CD4-positive, alpha-beta memory T cell (primary cell): ENCODE results near the gene SOX5. TPM values are rescaled to one million over a fixed set of nuclear protein-coding genes. Genes with fewer than 3 reads are reported as not detected.

Source experiments
- CTCF ChIA-PET: fragments of 350-600 bp; sonication (Branson Sonifier 250); formaldehyde crosslinking; loops from one replicate; lab custom pipeline; 2021; ENCODE audit warnings: inconsistent platforms; ENCODE audit not compliant: partially characterized antibody; lab: Charles Lee
- POLR2A ChIA-PET: fragments of 350-600 bp; sonication (Branson Sonifier 250); formaldehyde crosslinking; loops from one replicate; lab custom pipeline; 2021; ENCODE audit not compliant: partially characterized antibody; lab: Charles Lee
- DNase-seq, 5 donors: peaks; one replicate each; pipeline versions ENCODE4 v3.0.0 to v3.0.0-alpha.2; 2020 to 2022; ENCODE audit warnings: mixed read lengths in 1 of 5
- H3K27ac ChIP-seq: one replicate; pipeline ENCODE4 v1.7.0; 2013; ENCODE audit warnings: low read depth, low read length
- H3K27me3 ChIP-seq: 2 replicates; pipeline ENCODE4 v1.7.0; 2013; ENCODE audit warnings: mild to moderate bottlenecking, low read length, moderate library complexity; ENCODE audit not compliant: insufficient read depth
- H3K36me3 ChIP-seq: 2 replicates; pipeline ENCODE4 v1.7.0; 2013; ENCODE audit warnings: mild to moderate bottlenecking, low read length, moderate library complexity; ENCODE audit not compliant: insufficient read depth
- H3K4me1 ChIP-seq: 2 replicates; pipeline ENCODE4 v1.7.0; 2013; ENCODE audit warnings: mild to moderate bottlenecking, low read length, moderate library complexity; ENCODE audit not compliant: insufficient read depth
- H3K4me3 ChIP-seq, 2 donors: one replicate each; pipeline ENCODE4 v1.7.0; 2013; ENCODE audit warnings: low read length in 2 of 2, mild to moderate bottlenecking in 1 of 2
- H3K9me3 ChIP-seq, 2 donors: one replicate each; pipeline ENCODE4 v1.7.0; 2013; ENCODE audit warnings: low read length in 2 of 2, control low read depth in 1 of 2; ENCODE audit not compliant: control insufficient read depth in 1 of 2
- H3K27ac Mint-ChIP-seq, 7 donors: one replicate each; pipeline ENCODE4 v1.8.0; 2020 to 2021; ENCODE audit warnings: mixed read lengths in 7 of 7, mild to moderate bottlenecking in 6 of 7, inconsistent platforms in 3 of 7, moderate library complexity in 3 of 7
- H3K27me3 Mint-ChIP-seq, 2 donors: one replicate each; pipeline ENCODE4 v1.8.0; 2020 to 2021; ENCODE audit warnings: mixed read lengths in 2 of 2
- H3K36me3 Mint-ChIP-seq, 2 donors: one replicate each; pipeline ENCODE4 v1.8.0; 2020 to 2021; ENCODE audit warnings: mixed read lengths in 2 of 2, inconsistent platforms in 1 of 2, mild to moderate bottlenecking in 1 of 2
- H3K4me1 Mint-ChIP-seq, 4 donors: one replicate each; pipeline ENCODE4 v1.8.0; 2020 to 2021; ENCODE audit warnings: mixed read lengths in 4 of 4, mild to moderate bottlenecking in 1 of 4
- H3K4me3 Mint-ChIP-seq, 8 donors: one replicate each; pipeline ENCODE4 v1.8.0; 2020 to 2021; ENCODE audit warnings: mixed read lengths in 8 of 8, mild to moderate bottlenecking in 7 of 8, moderate library complexity in 6 of 8, inconsistent platforms in 3 of 8
- H3K9me3 Mint-ChIP-seq, 8 donors: one replicate each; pipeline ENCODE4 v1.8.0; 2020 to 2021; ENCODE audit warnings: mixed read lengths in 8 of 8, mild to moderate bottlenecking in 5 of 8, inconsistent platforms in 3 of 8, moderate library complexity in 1 of 8
- intact Hi-C: fragments of 100-400 bp; cut with micrococcal nuclease; formaldehyde crosslinking; loops from one replicate; pipeline ENCODE4 v1.15.1; 2023
- polyA plus RNA-seq, 2 donors: library from polyadenylated mRNA; unstranded; fragments of 300-500 nt; fragmentation: Illumina TruSeq; gene quantifications; one replicate each; pipeline ENCODE4 v1.2.3, GENCODE V29; 2021
- total RNA-seq, 2 experiments: library from RNA; stranded (reverse); gene quantifications; one replicate each; pipeline ENCODE4 v1.2.3, GENCODE V29; 2021

Gene SOX5
- total RNA-seq (not detected), polyA plus RNA-seq (under 1 TPM in 1 of 2 donors, not detected in 1; 0.29 TPM)

GRCh38 chr12:23949348-23950209, at the start of gene SOX5:
Gene SOX5 (minus strand): TSS chr12:23949670. CDS start chr12:23949601, 69 bp downstream.
- Mint-ChIP-seq H3K36me3 (no peaks in the 10 kb centered on the region), H3K27ac (no peak within 1 kb of the TSS), H3K27me3 (no peaks in the 10 kb centered on the region), H3K9me3 (no peaks in the 10 kb centered on the region), H3K4me1 (no peaks in the 10 kb centered on the region), H3K4me3 (no peak within 1 kb of the TSS)
- Histone ChIP-seq H3K36me3 (no peaks in the 10 kb centered on the region), H3K27ac (no peak within 1 kb of the TSS), H3K4me3 (no peak within 1 kb of the TSS), H3K27me3 (no peaks in the 10 kb centered on the region), H3K9me3 (no peaks in the 10 kb centered on the region), H3K4me1 (no peaks in the 10 kb centered on the region)
- POLR2A ChIA-PET = no interaction called here
- no peak for DNase-seq
- CTCF ChIA-PET = no interaction called here
- intact Hi-C loops = no loop called here

DNA sequence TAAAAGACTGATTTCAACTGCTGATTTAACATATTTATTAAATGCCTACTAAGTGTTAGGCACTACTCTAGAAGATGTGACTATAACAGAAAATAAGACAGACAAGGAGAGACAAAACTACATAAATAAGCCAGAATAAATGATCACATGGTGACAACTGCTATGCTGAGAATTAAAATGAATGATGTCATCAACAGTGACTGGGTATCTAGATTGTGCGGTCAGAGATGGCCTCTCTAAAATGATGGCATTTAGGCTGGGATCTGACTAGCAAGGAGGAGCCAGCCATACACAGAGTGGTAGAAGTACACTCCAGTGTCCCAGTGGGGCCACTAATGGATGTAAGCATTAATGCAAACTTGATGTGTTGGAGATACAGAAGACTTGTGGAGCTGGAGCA, 37.6 kb upstream of the SOX5 start:
- H3K9me3 ChIP-seq = no peaks in the 10 kb centered on the region
- DNase-seq = no peak
- H3K27ac Mint-ChIP-seq = no peak overlapping the region
- H3K36me3 Mint-ChIP-seq = no peaks in the 10 kb centered on the region
- H3K4me3 Mint-ChIP-seq = no peak overlapping the region
- no peaks in the 10 kb centered on the region for H3K4me1 Mint-ChIP-seq
- POLR2A ChIA-PET = no interaction called here
- H3K4me3 ChIP-seq = no peak overlapping the region
- CTCF ChIA-PET = no interaction called here
- H3K9me3 Mint-ChIP-seq = peaks cover 0 to 9% (median 2%) of the 10 kb centered on the region in 8 donors
- no peaks in the 10 kb centered on the region for H3K27me3 ChIP-seq
- H3K27me3 Mint-ChIP-seq = no peaks in the 10 kb centered on the region
- no peak overlapping the region for H3K27ac ChIP-seq
- H3K36me3 ChIP-seq = no peaks in the 10 kb centered on the region
- no peaks in the 10 kb centered on the region for H3K4me1 ChIP-seq
- intact Hi-C loops = no loop called here

DNA sequence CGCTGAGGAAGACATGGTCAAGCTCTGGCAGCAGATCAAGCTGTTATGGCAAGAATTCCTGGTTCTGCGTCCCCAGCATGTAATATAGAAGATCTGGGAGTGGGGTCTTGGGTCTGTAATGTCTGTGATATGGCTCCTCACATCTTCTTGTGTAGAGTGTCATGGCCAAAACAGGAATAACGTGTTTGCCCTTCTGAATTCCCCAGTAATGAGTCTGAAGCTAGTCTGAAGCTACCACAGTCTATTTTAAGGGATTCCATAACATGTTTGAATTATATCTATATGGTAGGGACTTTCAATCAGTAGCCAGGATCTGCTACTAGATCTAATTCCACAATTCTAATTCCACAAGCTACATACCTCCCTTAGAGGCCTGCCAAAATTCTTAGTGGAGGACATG, 31.4 kb upstream of the SOX5 start:
- Mint-ChIP-seq H3K36me3 (no peaks in the 10 kb centered on the region), H3K9me3 (peaks cover 0 to 5% (median 1%) of the 10 kb centered on the region in 8 donors), H3K27ac (no peak overlapping the region), H3K4me3 (no peak overlapping the region), H3K27me3 (no peaks in the 10 kb centered on the region), H3K4me1 (no peaks in the 10 kb centered on the region)
- ChIA-PET POLR2A (no interaction called here), CTCF (no interaction called here)
- H3K4me1 ChIP-seq = no peaks in the 10 kb centered on the region
- no peaks in the 10 kb centered on the region for H3K36me3 ChIP-seq
- H3K27me3 ChIP-seq = no peaks in the 10 kb centered on the region
- H3K4me3 ChIP-seq = no peak overlapping the region
- H3K27ac ChIP-seq = no peak overlapping the region
- DNase-seq = no peak
- no peaks in the 10 kb centered on the region for H3K9me3 ChIP-seq
- intact Hi-C loops = no loop called here

GRCh38 chr12:23964812-23965211, 15.3 kb upstream of the SOX5 start:
- Mint-ChIP-seq H3K36me3 (no peaks in the 10 kb centered on the region), H3K27me3 (peaks cover 0 to 2% of the 10 kb centered on the region in 2 donors), H3K4me1 (no peaks in the 10 kb centered on the region), H3K9me3 (peaks cover 0 to 10% (median 2%) of the 10 kb centered on the region in 8 donors), H3K27ac (no peak overlapping the region), H3K4me3 (no peak overlapping the region)
- intact Hi-C loops = no loop called here
- no peak overlapping the region for H3K27ac ChIP-seq
- no peaks in the 10 kb centered on the region for H3K4me1 ChIP-seq
- H3K9me3 ChIP-seq = peaks cover 0 to 3% of the 10 kb centered on the region in 2 donors
- POLR2A ChIA-PET = no interaction called here
- no peaks in the 10 kb centered on the region for H3K27me3 ChIP-seq
- CTCF ChIA-PET = no interaction called here
- H3K4me3 ChIP-seq = no peak overlapping the region
- no peaks in the 10 kb centered on the region for H3K36me3 ChIP-seq
- no peak for DNase-seq

DNA sequence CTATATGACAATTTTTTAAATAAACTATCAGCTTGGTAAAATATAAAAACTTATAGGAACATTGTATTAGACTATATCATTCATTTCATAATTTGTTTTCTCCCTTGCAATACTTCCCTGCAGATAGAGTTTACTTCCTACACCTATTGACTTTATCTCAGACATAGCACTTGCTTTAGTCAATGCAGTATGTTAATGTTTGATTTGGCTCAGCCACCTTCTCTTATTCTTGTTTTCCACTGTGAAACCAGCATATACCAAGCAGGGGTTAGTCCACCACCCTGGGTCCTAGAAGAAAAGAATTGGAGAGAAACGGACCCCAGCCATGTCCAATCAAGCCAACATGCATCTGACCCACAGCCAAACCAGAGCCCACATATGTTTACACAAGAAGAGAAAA, 10.4 kb upstream of the SOX5 start:
- Mint-ChIP-seq H3K9me3 (peaks cover 0 to 4% (median 2%) of the 10 kb centered on the region in 8 donors), H3K4me3 (no peak overlapping the region), H3K4me1 (no peaks in the 10 kb centered on the region), H3K36me3 (no peaks in the 10 kb centered on the region), H3K27ac (no peak overlapping the region), H3K27me3 (peaks cover 0 to 2% of the 10 kb centered on the region in 2 donors)
- H3K27me3 ChIP-seq = no peaks in the 10 kb centered on the region
- intact Hi-C loops = no loop called here
- H3K4me1 ChIP-seq = no peaks in the 10 kb centered on the region
- H3K27ac ChIP-seq = no peak overlapping the region
- DNase-seq = no peak
- peaks cover 0 to 4% of the 10 kb centered on the region in 2 donors for H3K9me3 ChIP-seq
- H3K36me3 ChIP-seq = no peaks in the 10 kb centered on the region
- ChIA-PET POLR2A (no interaction called here), CTCF (no interaction called here)
- H3K4me3 ChIP-seq = no peak overlapping the region

DNA sequence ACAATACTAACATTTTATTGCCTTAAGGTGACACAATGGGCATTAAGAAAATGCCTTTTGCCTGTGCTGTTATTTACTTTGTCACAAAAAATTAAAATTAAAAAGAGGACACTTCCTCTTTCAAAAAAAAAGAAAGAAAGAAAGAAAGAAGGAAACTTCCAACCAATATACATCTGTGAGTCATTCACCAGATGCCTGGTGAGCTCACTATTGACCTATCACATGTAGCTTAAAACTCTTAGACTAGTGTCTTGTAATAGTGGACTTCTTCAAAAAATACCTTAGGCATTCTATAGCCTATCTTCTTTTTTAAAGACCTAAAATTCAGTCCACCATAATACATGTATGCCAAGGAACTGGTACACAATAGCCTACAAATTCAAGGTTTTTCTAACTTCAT, 4.9 kb upstream of the SOX5 start:
- no peak overlapping the region for H3K4me3 Mint-ChIP-seq
- H3K4me3 ChIP-seq = no peak overlapping the region
- H3K36me3 Mint-ChIP-seq = no peaks in the 10 kb centered on the region
- DNase-seq = no peak
- no peak overlapping the region for H3K27ac Mint-ChIP-seq
- H3K9me3 Mint-ChIP-seq = peaks cover 0 to 4% (median 0%) of the 10 kb centered on the region in 8 donors
- no peaks in the 10 kb centered on the region for H3K27me3 Mint-ChIP-seq
- no peaks in the 10 kb centered on the region for H3K36me3 ChIP-seq
- no peaks in the 10 kb centered on the region for H3K4me1 Mint-ChIP-seq
- intact Hi-C loops = no loop called here
- no peaks in the 10 kb centered on the region for H3K27me3 ChIP-seq
- no peaks in the 10 kb centered on the region for H3K4me1 ChIP-seq
- H3K27ac ChIP-seq = no peak overlapping the region
- ChIA-PET CTCF (no interaction called here), POLR2A (no interaction called here)
- H3K9me3 ChIP-seq = no peaks in the 10 kb centered on the region

GRCh38 chr12:23952071-23952470, 2.6 kb upstream of the SOX5 start:
- no peaks in the 10 kb centered on the region for H3K4me1 Mint-ChIP-seq
- no peak overlapping the region for H3K4me3 ChIP-seq
- H3K27me3 Mint-ChIP-seq = no peaks in the 10 kb centered on the region
- ChIA-PET POLR2A (no interaction called here), CTCF (no interaction called here)
- H3K27ac ChIP-seq = no peak overlapping the region
- H3K4me3 Mint-ChIP-seq = no peak overlapping the region
- H3K36me3 Mint-ChIP-seq = no peaks in the 10 kb centered on the region
- no peak for DNase-seq
- H3K9me3 Mint-ChIP-seq = peaks cover 0 to 3% (median 0%) of the 10 kb centered on the region in 8 donors
- H3K36me3 ChIP-seq = no peaks in the 10 kb centered on the region
- no peaks in the 10 kb centered on the region for H3K9me3 ChIP-seq
- H3K27me3 ChIP-seq = no peaks in the 10 kb centered on the region
- no peaks in the 10 kb centered on the region for H3K4me1 ChIP-seq
- intact Hi-C loops = no loop called here
- H3K27ac Mint-ChIP-seq = no peak overlapping the region
